Measurements from ENCODE around the gene CHRNA5.

DNA sequence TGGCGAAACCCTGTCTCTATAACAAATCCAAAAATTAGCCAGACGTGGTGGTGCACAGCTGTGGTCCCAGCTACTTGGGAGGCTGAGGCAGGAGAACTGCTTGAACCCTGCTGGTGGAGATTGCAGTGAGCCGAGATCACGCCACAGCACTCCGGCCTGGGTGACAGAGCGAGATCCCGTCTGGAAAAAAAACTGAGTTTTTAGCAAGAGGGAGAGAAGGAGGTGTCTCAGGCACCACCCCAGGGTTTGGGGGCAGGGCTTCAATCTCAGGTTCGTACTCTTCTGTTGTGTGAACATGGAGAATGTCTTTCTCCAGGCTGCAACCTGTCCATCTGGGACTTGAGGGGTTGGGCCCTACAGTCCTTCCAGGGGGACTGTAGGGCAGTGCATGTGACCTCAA, 52.7 kb downstream of the CHRNA5 start:
- TF ChIP-seq CTCF (IDR thresholded peaks at IDR 0.05) (no peak), POLR2AphosphoS5 (IDR thresholded peaks at IDR 0.05) (no peak)
